Measurements from ENCODE around the gene MLLT6.

GRCh38 chr17:38674014-38674748 is 30.9 kb upstream of the MLLT6 start:
- TF ChIP-seq POLR2AphosphoS5 (IDR thresholded peaks at IDR 0.05; ENCODE audit: low read depth, low read length): no peak
- TF ChIP-seq TAF1 (IDR thresholded peaks at IDR 0.05; ENCODE audit: borderline replicate concordance, insufficient read depth, low read length): no peak
- no peak for TF ChIP-seq FOXP2 (optimal IDR thresholded peaks at IDR 0.05; ENCODE audit: borderline replicate concordance, extremely low read depth, extremely low read length, insufficient read depth)
